Uterus (tissue), 4 donors: ENCODE measurements around the gene MAP4K4. TPM values are rescaled to one million over a fixed set of nuclear protein-coding genes. Genes with fewer than 3 reads are reported as not detected.

ENCODE experiments used
- DNase-seq, 2 donors: peaks; one replicate each; pipeline ENCODE4 v3.0.0-alpha.2; 2019 to 2020
- H3K27ac ChIP-seq, 2 donors: fragments of 200-600 bp; sonication (generic); 1 replicate in 1 of 2; 2 replicates in 1 of 2; pipeline ENCODE4 v1.5.1; 2016 to 2018
- H3K27me3 ChIP-seq, 2 donors: fragments of 200-600 bp; sonication (generic); one replicate each; pipeline ENCODE4 v1.5.1; 2018 to 2019; ENCODE audit warnings: control low read depth in 1 of 2
- H3K36me3 ChIP-seq, 2 donors: fragments of 200-600 bp; sonication (generic); one replicate each; pipeline ENCODE4 v1.5.1; 2019; ENCODE audit warnings: control low read depth in 1 of 2
- H3K4me1 ChIP-seq, 2 donors: fragments of 200-600 bp; sonication (generic); one replicate each; pipeline ENCODE4 v1.5.1; 2018 to 2019; ENCODE audit warnings: control low read depth in 1 of 2
- H3K4me3 ChIP-seq, 2 donors: fragments of 200-600 bp; sonication (generic); 1 replicate in 1 of 2; 2 replicates in 1 of 2; pipeline ENCODE4 v1.5.1; 2018 to 2019; ENCODE audit warnings: mild to moderate bottlenecking in 1 of 2
- H3K9me3 ChIP-seq, 2 donors: fragments of 200-600 bp; sonication (generic); one replicate each; pipeline ENCODE4 v1.5.1; 2019; ENCODE audit warnings: control low read depth in 1 of 2
- POLR2A ChIP-seq, 2 donors: fragments of 450-650 bp; IDR thresholded peaks; one replicate each; pipeline ENCODE4 v1.6.1; 2016; ENCODE audit warnings: antibody characterized with exemption in 2 of 2, mild to moderate bottlenecking in 1 of 2, moderate library complexity in 1 of 2
- intact Hi-C: fragments of 100-400 bp; cut with DNase I; formaldehyde crosslinking; loops from one replicate; pipeline ENCODE4 v1.15.1; 2023; ENCODE audit warnings: low total_unique reads
- total RNA-seq, 4 donors: library from RNA; depleted of rRNA in 3 of 4; stranded (reverse); fragments of >200 nt in 3 of 4; gene quantifications; one replicate each; pipeline versions ENCODE4 v1.1.0 to v1.2.4, GENCODE V29; 2014 to 2023
- TF ChIP-seq, protein P1 (sequence below), 4 experiments: fragments of 200-600 bp in 2 of 4; fragments of 450-650 bp in 2 of 4; sonication (generic) in 2 of 4; IDR thresholded peaks; one replicate each; pipeline ENCODE4 v1.5.1; 2016 to 2019; ENCODE audit warnings: antibody characterized with exemption in 4 of 4, mild to moderate bottlenecking in 2 of 4, moderate library complexity in 1 of 4
- donor health status: DM: yes; HTN: yes; CAD: no.

MAP4K4 gene
- total RNA-seq, 4 donors from 2014 or later: 17.9 to 87.2 (median 55.4) TPM

DNA sequence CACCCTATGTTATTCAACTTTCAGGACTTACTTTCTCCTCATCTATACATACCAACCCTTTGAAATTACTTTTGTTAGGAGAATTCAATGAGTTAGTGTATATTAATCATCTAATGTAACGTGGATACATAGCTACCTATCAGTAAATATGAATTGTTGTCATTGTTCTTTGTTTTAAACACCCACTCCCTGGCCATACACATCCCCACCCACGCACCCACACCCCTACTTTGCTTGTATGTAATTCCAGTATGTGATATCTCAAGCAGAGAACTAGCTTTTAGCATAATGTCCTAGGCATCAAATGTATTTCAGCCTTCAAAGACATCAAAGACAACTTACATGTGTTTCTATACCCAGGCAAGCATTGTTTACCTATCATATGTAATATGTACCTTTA, 129.2 kb downstream of the MAP4K4 start:
- intact Hi-C loops: loop anchor here (5.0 to 10.0 kb wide), 2 partner anchors 129 to 982 kb away; partner anchors contain the start of gene MAP4K4
- no peak for TF ChIP-seq POLR2A (IDR thresholded peaks at IDR 0.05)
- TF ChIP-seq, protein P1, sequence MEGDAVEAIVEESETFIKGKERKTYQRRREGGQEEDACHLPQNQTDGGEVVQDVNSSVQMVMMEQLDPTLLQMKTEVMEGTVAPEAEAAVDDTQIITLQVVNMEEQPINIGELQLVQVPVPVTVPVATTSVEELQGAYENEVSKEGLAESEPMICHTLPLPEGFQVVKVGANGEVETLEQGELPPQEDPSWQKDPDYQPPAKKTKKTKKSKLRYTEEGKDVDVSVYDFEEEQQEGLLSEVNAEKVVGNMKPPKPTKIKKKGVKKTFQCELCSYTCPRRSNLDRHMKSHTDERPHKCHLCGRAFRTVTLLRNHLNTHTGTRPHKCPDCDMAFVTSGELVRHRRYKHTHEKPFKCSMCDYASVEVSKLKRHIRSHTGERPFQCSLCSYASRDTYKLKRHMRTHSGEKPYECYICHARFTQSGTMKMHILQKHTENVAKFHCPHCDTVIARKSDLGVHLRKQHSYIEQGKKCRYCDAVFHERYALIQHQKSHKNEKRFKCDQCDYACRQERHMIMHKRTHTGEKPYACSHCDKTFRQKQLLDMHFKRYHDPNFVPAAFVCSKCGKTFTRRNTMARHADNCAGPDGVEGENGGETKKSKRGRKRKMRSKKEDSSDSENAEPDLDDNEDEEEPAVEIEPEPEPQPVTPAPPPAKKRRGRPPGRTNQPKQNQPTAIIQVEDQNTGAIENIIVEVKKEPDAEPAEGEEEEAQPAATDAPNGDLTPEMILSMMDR (IDR thresholded peaks at IDR 0.05): no peak
- Histone ChIP-seq H3K36me3 (no peaks in the 10 kb centered on the region), H3K4me3 (no peak overlapping the region), H3K27ac (peak overlapping the region; percentile 57 to 68), H3K4me1 (peaks cover 5 to 9% of the 10 kb centered on the region in 2 donors), H3K27me3 (no peaks in the 10 kb centered on the region), H3K9me3 (no peaks in the 10 kb centered on the region)
- no peak for DNase-seq

DNA sequence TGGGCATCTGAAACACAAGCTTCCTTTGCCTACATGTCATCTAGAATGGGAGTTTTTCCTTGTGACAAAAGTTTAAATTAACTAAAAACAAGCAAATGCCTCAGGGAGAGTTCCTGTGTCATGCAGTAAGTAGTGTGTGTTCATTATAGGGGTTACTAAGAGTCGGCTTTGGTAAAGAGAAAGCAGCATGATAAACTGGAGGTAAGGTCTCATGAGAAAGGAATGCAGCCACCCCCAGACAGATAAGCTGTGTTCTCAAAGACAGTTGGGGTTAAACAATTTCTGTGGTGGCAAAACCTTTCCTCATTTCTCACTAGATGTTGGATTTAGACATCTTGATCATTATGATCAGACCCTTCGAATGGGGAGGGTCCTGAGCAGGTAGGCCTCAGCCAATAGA, 129.7 kb downstream of the MAP4K4 start:
- Histone ChIP-seq H3K27me3 (no peaks in the 10 kb centered on the region), H3K4me1 (peaks cover 5 to 9% of the 10 kb centered on the region in 2 donors), H3K9me3 (no peaks in the 10 kb centered on the region), H3K36me3 (no peaks in the 10 kb centered on the region), H3K27ac (peak overlapping the region; percentile 57 to 68), H3K4me3 (no peak overlapping the region)
- intact Hi-C loops: loop anchor here (5.0 to 10.0 kb wide), 2 partner anchors 130 to 982 kb away; partner anchors contain the start of gene MAP4K4
- TF ChIP-seq, protein P1 (IDR thresholded peaks at IDR 0.05): no peak
- no peak for TF ChIP-seq POLR2A (IDR thresholded peaks at IDR 0.05)
- DNase-seq: no peak

DNA sequence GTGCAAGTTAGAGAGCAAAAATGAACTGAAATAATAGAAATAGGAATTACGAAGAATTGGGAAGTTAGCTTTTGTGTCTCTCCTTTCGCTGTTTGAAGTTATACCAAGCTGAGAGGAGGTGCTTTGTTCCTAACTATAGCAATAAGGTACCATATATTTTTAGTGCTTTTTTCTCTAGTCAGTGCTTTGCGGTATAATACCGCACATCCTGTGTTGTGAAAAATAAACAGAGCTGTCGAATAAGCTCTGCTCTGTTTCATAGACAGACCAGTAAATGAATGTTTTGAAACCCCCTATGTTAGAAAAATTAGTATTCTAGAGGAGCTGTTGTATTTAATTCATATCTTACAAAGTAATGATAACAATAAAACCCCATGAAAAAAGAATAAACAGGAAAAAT, 130.8 kb downstream of the MAP4K4 start:
- no peak for TF ChIP-seq POLR2A (IDR thresholded peaks at IDR 0.05)
- TF ChIP-seq, protein P1 (IDR thresholded peaks at IDR 0.05): no peak
- peaks cover 5 to 9% of the 10 kb centered on the region in 2 donors for H3K4me1 ChIP-seq
- H3K9me3 ChIP-seq: no peaks in the 10 kb centered on the region
- no peak overlapping the region for H3K4me3 ChIP-seq
- peak overlapping the region; percentile 57 to 68 for H3K27ac ChIP-seq
- no peaks in the 10 kb centered on the region for H3K36me3 ChIP-seq
- DNase-seq: no peak
- intact Hi-C loops: loop anchor here (5.0 to 10.0 kb wide), 2 partner anchors 131 to 983 kb away; partner anchors contain the start of gene MAP4K4
- no peaks in the 10 kb centered on the region for H3K27me3 ChIP-seq

GRCh38 chr2:101828673-101829334, 131.3 kb downstream of the MAP4K4 start:
- H3K4me3 ChIP-seq: no peak overlapping the region
- peaks cover 5 to 9% of the 10 kb centered on the region in 2 donors for H3K4me1 ChIP-seq
- no peaks in the 10 kb centered on the region for H3K27me3 ChIP-seq
- H3K9me3 ChIP-seq: no peaks in the 10 kb centered on the region
- no peak for TF ChIP-seq POLR2A (IDR thresholded peaks at IDR 0.05)
- no peak for DNase-seq
- H3K27ac ChIP-seq: peak overlapping the region; percentile 57 to 68
- intact Hi-C loops: loop anchor here (5.0 to 10.0 kb wide), 2 partner anchors 132 to 984 kb away; partner anchors contain the start of gene MAP4K4
- no peaks in the 10 kb centered on the region for H3K36me3 ChIP-seq

DNA sequence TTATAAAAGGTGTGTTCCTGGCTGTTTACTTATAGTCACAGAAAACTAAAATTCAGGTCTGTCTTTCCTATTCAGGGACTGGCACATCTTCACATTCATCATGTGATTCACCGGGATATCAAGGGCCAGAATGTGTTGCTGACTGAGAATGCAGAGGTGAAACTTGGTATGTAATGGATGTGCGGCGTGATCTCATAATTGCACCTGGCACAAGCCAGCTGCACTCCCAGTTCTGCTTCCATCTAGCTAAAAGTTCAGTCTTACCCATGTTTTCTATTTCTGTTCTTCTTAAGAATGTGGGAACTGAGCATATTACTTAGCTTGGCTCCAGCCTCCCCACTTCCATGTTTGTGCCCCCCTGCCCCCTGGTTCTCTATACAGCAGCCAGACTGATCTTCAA, 131.9 kb downstream of the MAP4K4 start:
- peaks cover 5 to 9% of the 10 kb centered on the region in 2 donors for H3K4me1 ChIP-seq
- intact Hi-C loops: loop anchor here (5.0 to 10.0 kb wide), 2 partner anchors 132 to 985 kb away; partner anchors contain the start of gene MAP4K4
- TF ChIP-seq POLR2A (IDR thresholded peaks at IDR 0.05): no peak
- TF ChIP-seq, protein P1 (IDR thresholded peaks at IDR 0.05): no peak

More for the DNA sequence above, 131.9 kb downstream of the MAP4K4 start:
- no peak overlapping the region for H3K4me3 ChIP-seq
- no peaks in the 10 kb centered on the region for H3K36me3 ChIP-seq
- DNase-seq: no peak
- no peaks in the 10 kb centered on the region for H3K27me3 ChIP-seq
- peak overlapping the region; percentile 57 to 68 for H3K27ac ChIP-seq
- no peaks in the 10 kb centered on the region for H3K9me3 ChIP-seq
